IPS-NIHi7 (cell line): ENCODE data around the gene PRKACB.

Source experiments
- DNase-seq: peaks from one replicate; pipeline ENCODE4 v3.0.0; 2012; ENCODE audit warnings: mixed read lengths; ENCODE audit errors: extremely low spot score

The PRKACB gene

DNA sequence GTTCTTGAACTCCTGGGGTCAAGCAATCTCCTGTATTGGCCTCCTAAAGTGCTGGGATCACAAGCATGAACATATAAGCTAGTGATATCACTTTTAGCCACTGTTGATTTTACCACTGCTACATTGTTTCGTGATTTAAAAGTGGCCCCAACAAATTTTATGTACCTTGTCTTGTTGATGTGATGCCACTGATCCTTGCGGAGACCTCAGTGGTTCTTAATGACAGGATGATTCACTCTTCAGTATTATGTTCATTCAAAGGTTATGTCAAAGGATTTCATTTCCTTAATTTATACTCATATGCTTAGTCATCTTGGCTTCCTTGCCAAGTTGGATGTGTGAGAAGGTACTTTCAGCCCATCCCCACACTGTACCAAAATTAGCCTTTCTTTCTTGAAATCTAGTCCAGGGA lies 12.1 kb downstream of the PRKACB start:
- DNase-seq, result no peak

GRCh38 chr1:84159533-84160240 lies 15.6 kb downstream of the PRKACB start:
- no peak for DNase-seq

DNA sequence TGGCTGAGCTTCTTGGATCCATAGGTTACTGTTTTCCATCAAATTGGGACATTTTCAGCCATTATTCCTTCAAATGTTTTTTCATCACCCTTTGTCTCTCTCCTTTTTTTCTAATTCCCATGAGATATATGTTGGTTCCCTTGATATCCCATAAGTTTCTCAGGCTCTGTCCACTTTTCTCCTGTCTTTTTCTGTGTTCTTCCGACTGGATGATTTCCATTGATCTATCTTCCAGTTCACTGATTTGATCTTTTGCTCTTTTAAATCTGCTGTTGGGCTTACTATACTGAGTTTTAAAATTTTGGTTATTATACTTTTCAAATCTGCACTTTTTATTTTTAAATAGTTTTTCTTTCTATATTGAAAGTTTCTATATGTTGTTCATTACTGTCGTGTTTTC lies 18.2 kb downstream of the PRKACB start:
- DNase-seq, result no peak

DNA sequence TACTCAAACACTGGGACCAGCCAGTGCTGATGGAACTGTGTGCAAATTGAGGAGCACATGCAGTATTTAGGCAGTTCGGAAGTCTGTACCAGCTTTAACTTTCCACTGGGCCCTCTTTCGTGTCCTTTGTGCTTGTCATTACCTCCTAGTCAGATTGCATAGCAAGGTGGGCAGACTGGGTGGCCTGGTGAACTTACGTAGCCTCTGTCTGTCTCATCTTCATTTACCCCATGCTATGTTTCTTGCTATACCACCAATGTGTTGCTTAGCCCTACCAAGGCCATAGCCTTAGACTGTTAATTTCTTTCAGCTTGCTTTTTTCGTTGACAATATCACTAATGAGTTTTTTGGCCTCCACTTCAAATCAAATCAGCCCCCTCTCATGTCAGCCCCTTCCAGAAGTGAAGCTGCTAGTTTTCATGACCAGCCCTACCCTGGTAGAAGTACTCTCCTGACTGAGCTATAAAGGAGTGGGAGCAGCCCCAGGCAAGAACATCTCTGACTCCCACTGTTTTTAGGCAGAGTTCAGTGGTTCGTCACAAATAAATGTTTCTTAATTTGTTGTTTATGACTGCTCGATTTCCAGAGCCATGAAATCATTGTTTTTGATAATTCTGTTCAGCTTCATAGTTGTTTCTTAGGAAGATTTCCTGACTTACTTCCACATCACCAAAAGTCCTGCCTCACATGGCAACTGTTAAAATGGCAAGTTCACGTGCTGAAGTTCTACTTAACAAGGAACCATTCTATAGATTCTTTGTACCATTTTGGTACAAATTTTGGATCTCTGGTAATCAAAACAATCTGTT lies 19.3 kb downstream of the PRKACB start:
- no peak for DNase-seq

GRCh38 chr1:84164161-84164560 lies 20.1 kb downstream of the PRKACB start:
- no peak for DNase-seq

DNA sequence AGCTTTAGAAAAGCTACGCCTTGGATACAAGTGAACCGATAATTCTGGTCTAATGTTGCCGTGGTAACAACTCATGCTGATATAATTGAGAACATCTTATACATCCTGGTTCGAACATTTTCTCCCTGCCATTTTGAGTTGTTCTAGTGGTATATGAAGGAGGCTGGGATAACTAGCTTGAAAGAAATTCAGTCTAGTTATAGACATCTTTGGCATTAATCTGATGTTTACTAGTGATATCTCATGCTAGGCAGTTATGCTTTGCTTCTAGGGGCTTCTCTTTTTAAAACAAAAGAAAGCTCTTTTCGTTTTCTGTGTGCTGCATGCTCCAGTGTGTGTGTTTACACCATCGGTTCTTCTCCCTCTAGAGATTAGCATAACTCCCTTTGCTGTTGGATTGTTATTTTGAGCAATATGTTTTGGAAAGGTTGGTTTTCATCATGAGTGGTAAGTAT lies 20.5 kb downstream of the PRKACB start:
- DNase-seq, result no peak

- no peak for DNase-seq
These were observed 21.5 kb downstream of the PRKACB start for GRCh38 chr1:84165601-84166000.

DNA sequence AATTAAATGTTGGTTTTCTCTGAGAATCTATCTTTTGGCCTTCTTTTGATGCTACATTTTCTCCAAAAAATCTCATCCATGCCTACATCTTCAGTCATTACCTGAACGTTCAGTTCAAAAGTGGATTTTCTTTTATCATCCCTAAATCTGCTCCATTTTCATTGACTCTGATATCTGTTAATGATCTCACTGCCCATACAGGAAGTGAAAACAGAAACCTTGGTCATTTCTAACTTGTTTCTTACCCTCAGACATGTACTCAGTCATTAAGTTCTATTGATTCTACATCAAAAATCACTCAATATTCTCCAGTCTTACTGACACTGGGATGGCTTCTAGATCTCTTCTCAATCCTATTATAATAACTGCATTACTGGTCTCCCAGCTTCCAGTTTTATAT lies 22.7 kb downstream of the PRKACB start:
- DNase-seq, result no peak

DNA sequence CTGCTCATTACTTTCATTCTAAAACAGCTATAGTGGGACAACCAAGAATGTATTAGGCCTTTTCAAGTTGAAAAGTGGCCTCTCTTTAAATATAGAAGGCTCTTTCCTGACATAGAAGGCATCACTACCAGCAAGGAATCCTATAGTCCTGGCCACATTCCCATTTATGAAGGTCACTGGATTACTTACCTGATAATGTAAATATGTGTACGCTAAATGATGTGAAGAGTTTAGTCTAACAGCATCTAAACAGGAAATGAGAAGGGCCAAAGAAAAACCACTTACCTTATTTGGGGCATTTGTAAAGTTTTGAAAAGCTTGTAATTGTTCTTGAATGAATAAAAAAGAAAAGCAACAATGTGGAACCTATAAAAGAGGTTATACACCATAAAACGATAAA lies 24.7 kb downstream of the PRKACB start:
- DNase-seq, result no peak

GRCh38 chr1:84170171-84170570 lies 26.1 kb downstream of the PRKACB start:
- DNase-seq, result no peak

DNA sequence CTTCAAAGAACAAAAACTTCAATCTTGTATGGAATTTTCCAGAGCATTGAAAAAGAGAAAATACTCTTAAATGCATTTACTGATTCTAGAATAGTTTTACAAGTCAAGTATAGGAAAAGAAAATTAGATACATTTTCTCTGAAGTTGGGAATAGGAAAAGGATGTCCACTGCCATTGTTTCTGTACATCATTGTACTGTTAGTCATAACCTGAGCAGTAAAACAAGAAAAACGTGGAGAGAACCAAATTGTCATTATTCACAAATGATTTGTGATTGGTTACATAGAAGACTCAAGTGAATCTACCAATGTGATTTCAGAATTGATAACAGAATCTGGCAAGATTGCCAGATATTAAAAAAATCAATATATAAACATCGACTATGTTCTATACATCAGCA lies 27.4 kb downstream of the PRKACB start:
- DNase-seq, result no peak

DNA sequence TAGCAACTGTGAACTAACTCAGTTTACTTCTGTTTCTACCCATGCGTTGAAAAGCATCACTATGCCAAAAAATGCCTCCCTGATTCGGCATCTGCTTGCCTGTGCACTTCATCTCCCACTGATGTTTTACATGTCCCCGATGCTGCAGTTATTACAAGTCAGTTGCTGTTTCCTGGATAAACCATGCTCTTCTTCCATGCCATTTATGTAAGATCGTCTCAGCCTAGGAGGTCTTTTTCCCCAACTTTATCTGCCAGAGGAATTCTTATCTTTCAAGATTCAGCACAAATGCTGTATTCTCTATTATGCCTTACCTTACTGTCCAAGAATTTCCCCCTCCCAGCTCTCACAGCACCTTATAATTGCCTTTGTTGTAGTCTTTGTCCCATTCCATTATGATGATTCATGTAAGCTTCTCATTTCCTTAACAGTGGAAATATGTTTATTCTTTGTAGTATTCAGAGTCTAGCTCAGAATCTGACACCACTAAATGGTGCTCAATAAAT lies 30.0 kb downstream of the PRKACB start:
- no peak for DNase-seq

GRCh38 chr1:84181350-84182005 lies 37.4 kb downstream of the PRKACB start:
- no peak for DNase-seq

- DNase-seq, result no peak
These were observed 46.4 kb downstream of the PRKACB start for GRCh38 chr1:84190455-84190854.

DNA sequence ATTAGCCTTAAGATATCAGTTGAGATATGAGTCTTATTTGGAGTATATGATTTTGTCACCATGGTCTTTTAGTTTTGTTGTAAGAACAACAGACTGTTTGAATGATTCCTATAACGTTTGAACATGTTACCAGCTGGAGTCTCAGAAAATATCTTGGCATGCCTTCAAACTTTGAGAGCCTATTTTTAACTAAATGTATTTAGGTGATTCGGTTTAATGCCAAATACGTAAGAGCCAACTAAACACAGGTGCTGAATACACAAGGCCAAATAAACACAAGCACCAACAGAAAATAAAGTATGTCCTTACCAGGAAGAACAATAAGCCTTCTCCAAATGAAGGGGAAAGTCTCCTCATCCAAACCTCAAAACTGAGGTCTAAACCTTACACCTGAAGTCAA lies 48.6 kb downstream of the PRKACB start:
- DNase-seq, result no peak

GRCh38 chr1:84198832-84199231 lies 54.8 kb downstream of the PRKACB start:
- DNase-seq, result no peak

GRCh38 chr1:84199257-84199656 lies 55.2 kb downstream of the PRKACB start:
- DNase-seq, result no peak

DNA sequence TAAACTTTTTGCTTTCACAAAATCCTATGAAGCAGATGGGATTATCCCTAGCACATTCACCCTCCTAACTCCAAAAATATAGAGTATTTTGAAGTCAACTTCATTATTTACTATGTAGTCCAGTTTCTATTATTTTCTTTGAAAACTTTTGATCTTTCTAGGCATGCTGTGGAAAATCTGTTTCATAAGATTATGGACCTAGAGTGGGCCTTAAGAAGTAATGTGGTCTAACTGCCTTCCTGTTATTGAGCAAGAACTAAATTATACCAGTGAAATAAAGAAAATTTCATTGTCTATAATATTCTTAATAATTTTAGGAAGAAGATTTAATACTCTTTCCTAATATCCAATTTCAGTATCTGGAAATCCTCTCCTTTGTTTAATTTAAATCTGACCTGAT lies 58.1 kb downstream of the PRKACB start:
- DNase-seq, result no peak

DNA sequence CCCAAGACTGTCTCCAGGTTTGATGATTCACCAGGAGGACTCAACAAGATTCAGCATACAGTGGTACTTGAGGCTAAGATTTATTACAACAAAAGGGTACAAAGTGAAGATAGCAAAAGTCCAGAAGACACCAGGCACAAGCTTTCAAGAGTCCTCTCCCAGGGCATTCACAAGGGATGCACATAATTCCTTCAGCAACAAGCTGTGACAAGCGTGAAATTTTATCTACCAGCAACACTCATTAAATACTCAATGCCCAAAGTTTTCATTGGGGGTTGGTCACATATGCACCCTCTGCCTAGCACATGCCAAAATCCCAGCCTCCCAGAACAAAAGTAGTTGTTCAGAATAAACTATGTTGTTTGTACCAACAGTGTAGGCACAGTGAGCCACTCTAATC lies 62.3 kb downstream of the PRKACB start:
- DNase-seq, result no peak

DNA sequence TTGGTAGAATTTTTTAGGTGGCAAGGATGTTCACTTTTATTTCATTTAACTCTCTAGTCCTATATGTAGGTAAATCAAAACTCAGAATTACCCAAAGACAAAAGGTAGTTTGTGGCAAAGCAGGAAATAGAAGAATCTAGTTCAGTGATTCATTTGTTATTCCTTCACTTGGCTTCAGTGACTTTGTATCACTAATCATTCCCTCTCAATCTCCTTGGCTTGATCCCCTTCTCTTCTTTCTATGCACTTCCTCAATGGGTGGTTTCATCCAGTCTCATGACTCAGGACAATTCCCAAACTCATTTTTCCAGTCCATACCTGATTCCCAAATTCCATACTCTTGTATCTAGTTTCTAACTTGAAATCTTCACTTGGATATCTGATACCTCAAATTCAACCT lies 64.9 kb downstream of the PRKACB start:
- no peak for DNase-seq

- DNase-seq, result no peak
These were observed 70.3 kb downstream of the PRKACB start for GRCh38 chr1:84214115-84214956.

- DNase-seq, result no peak
These were observed 73.2 kb downstream of the PRKACB start for GRCh38 chr1:84217239-84217638.
